Ecto neural progenitor cell (in vitro differentiated cells): Measurements from ENCODE around the gene FZR1.
"Not testable (repeated sequence)": the region's sequence is repeated elsewhere in the genome, so short reads cannot be mapped to it uniquely, and the experiment has no call there.

Source experiments
- DNase-seq: peaks from one replicate; pipeline ENCODE4 v3.0.0-alpha.2; 2018; ENCODE audit warnings: low spot score

FZR1 gene

DNA sequence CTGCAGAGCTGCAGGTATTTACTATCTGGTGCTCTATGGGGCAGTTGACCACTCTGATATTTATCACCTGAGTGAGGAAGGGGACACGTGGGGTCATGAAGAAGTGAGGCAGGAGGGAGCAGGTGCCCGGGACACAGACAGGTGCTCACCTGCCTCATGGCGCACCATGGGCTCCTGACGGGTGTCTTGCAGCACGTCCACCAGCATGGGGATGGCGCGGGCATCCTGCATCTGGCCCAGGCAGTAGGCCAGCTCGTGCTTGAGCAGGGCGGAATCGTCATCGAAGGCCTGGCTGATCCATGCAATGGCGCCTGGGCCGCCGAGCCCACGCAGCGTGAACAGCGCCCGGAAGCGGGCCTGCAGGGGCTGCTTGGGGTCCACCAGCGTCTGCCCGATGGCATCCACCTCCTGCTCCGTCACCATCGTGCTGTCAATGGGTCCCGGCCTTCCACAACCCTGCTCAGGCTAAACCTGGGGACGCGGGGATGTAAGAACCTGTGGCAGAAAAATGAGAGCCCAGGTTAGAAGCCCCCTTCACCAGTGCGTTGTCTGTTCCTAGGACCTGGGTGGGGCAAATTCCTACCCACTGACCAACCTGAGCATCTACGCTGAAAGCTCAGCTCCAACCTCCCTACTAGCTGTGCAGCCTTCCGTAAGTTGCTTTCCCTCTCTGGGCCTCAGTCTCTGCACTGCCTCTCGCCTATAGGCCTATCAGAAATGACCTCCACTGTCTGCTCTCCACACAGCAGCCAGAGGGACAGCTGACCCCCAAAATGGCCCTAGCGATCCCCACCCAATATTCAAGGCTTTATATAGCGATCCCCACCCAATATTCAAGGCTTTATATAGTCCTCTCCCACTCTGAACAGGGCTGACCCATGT, 9.5 kb upstream of the FZR1 start:
- no peak for DNase-seq

DNA sequence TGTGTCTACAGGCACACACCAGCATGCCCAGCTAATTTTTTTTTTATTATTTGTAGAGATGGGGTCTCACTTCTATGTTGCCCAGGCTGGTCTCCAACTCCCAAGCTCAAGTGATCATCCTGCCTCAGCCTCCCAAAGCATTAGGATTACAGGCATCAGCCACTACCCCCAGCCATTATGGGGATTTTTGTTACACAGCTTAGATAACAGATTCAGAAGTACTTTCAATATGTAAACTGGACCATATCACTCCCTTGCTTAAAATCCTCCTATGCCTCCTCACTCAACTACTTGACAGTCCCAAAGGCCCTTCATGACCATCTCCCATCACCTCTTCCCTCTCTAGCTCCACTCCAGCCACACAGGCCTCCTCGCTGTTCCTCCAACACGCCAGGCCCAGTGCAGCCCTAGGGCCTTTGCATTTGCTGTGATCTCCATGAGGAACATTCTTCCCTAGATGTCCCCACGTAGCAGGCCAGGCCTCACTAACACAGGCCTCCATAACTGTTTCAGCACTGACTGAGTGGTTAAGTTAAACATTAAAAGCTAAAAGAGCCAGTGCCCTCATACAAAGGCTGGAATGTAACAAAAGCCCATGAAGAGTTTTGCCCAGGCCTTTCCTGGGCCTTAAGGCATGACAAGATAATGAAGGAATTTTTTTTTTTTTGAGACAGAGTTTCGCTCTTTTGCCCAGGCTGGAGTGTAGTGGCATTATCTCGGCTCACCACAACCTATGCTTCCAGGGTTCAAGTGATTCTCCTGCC, 8.2 kb upstream of the FZR1 start:
- DNase-seq = no peak

DNA sequence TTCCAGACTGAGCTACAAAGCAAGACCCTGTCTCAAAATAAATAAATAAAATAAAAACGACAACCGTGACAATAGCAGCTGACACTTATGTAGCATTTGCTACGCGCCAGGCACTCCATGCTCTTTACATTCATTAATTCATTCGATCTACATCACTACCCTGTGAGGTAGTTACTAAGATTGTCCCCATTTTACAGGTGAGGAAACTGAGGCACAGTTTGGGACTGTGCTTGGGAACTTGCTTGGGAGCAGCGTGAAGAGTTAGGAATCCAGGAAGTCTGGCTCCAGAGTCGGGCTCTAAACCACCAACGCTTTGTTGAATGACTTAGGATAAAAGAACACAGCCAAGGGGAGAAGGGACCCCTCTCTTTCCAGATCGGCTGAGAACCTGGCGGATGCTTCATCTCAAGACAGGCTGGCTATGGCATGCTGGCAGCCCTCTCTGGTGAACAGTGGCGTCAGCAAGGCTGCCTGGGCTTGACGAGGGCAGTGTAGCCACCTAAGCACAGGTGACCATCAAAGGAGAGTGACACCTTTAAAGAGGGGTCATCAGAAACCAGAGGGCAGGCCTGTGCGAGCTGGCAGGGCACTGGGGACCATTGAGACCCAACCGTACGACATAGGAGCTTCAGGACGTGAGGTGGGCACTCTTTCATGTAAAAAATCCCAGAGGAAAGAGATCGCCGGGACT, 6.2 kb upstream of the FZR1 start:
- no peak for DNase-seq

DNA sequence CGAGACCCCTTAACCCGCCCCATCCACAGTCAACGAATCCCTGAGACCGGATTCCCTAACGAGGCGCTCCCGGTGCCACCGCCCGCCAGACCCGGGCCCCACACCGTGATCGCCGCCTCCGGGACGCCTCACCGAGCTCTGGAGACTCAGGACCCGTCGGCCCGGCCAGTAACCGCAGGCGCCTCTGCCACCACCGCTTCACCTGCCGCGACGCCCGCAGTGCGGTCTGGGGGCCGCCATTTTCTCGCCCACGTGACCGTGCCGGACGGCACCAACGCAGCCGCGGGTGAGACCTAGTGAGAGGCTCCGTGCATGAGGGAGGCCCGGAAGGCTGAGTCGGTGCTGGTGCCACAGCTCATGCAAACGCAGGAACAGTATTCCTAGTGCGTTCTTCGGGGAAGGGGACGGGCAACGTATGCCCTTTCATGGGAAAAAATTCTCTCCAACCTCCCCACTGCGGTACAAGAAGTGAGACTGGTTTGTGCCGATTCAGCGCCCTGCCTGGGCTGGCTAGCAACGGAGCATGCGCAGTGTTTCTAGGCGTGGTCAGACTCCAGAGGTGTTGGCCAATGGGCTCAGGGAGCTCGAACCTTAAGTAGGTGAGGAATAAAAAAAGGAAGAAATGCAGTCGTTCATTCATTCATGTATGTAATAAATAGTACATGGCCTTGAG, 5.5 kb upstream of the FZR1 start, which contains the start of gene DOHH:
DOHH (minus strand) TSS at position 246 of the 673 bp plus-strand sequence. CDS start 3,860 bp downstream, outside the sequence.
- peak; percentile 96 for DNase-seq

DNA sequence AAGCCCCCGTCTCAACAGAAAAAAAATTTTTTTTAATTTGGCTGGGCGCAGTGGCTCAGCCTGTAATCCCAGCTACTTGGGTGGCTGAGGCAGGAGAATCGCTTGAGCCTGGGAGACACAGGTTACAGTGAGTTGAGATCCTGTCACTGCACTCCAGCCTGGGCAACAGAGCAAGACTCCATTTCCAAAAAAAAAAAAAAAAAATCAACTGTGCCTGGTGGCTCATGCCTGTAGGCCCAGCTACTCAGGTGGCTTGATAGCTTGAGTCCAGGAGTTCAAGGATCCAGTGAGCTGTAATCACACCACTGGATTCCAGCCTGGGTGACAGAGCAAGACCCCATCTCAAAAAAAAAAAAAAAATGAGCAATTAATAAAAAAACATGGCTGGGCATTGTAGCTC, 4.3 kb upstream of the FZR1 start:
- DNase-seq = no peak

DNA sequence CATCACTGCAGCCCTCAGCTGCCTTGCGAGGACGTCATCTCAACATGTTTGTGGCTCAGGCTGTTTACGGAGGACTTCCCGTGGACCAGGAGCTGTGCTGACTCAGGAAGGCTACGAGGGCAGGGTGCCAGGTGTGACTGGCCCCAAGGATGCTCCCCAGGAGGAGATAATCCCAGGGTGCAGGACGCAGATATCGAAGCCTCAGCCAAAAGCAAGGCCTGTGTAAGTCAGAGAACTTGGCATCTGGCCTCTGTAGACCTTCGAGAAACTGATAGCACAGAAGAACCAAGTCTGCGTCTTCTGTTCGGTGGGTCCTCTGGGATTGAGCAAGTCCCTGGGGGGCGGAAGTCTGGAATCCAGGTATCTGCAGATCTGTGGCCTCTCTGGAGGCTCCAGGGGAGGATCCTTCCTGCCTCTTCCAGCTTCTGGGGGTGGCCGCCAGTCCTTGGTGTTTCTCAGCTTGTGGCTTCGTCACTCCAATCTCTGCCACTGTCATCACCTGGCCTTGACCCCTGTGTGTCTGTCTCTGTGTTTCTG, 3.0 kb upstream of the FZR1 start:
- no peak for DNase-seq

DNA sequence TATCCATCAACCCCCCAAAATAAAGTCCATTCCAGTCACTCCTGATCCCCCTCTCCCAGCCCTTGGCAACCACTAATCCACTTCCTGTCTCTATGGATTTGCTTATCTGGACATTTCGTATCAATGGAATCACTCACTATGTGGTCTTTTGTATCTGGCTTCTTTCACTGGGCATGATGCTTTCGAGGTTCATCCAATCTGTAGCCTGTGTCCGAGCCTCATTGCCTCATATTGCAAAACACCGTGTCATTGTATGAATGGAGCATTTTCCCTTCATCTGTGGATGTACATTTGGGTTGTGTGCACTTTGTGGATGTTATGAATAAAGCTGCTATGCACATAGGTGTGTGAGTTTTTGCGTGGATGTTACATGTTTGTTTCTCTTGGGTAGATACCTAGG, 1.4 kb upstream of the FZR1 start:
- DNase-seq = no peak

DNA sequence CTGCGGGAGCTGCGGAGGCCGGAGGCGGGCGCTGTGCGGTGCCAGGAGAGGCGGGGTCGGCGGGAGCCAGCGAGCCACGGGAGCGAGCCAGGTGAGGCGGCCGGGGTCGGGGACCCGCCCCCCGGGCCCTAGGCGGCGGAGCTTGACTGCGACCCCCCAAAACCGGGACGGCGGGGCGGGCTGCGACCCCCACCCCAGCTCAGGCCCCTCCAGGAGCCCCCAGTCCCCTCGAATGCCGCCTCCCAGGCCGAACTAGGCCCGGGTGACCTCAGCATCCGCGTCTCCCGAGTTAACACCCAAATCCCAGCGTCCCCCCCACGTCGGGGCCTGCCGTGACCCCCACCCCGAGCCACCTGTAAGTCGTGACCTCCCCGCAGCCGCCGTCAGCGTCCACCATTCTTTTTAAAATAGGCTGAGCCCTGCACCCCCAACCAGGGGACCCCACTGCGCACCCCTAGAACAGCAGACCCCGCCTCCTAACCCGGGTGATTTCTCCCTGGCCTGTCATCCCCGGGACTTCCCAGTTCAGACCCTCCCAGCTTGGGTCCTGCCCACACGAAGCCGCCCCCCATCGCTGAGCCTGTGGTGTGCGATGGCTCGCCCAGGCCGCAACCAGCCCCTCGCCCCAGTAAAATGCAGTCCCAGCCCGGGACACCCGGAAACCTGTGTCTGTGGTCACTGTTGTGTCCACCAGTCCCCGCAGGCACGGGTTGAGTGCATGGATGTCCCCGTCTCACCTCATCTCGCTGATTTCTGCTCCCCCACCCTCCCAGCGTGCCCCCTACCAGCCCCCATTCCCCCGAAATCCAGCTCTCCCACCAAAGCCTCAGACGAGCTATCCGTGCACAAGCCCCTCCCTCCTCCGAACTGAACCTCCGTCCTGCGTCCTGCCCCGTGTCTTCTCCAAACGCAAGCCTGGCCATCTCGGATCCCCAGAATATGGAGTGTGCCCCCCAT, 551 bp downstream of the FZR1 start:
- DNase-seq = peak; percentile 61

DNA sequence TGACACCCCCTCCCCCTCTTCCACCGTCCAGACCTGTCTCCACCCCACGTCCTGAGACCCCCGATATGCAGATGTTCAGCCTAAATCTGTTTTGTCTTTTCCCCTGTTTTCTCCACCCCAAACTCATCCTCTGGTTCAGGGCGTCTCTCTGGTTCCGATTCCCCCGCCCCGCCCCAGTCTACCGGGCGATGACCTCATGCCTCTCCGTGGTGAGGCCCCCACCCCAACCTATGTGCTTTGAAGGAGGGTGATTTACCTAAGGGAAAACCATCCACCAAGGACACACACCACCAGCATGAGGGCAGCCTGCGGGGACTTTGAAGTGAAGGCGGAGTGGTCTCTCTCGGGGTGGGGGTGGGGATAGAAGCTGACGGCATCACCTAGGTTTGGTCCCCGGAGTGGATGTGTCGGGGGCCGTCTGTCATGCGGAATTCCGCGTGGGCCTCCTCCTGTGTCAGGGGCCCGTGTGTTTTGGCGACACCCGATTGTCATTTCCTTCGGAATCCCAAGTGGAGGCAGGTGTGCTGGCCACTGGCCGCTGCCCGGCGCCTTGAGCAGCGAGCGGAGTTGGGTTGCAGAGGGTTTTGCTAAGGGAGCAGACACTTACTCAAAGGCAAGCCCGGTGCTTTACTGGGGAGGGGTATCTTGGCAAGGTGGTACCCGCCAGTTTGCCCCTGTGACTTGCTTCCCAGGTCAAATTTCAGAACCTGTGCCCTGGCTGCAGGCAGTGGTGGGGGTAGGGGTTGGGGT, 1.4 kb downstream of the FZR1 start:
- DNase-seq = peak; percentile 61

DNA sequence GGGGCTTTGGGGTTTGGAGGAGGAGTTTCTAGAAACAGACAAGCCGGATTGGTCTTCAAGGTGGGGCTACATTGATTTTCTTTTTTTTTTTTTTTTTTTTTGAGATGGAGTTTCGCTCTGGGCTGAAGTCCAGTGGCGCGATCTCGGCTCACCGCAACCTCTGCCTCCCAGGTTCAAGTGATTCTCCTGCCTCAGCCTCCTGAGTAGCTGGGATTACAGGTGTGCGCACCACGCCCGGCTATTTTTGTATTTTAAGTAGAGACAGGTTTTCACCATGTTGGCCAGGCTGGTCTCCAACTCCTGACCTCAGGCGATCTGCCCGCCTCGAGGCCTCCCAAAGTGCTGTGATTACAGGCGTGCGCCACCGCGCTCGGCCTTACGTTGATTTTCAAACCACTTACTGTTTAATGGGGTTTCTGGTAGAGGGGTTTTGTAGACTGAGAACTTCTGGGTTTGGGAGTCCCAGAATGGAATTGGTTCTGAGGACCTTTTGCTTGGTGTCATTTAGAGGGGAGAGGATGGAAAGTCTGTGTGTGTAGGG, 2.1 kb downstream of the FZR1 start:
- DNase-seq = not testable (repeated sequence)

DNA sequence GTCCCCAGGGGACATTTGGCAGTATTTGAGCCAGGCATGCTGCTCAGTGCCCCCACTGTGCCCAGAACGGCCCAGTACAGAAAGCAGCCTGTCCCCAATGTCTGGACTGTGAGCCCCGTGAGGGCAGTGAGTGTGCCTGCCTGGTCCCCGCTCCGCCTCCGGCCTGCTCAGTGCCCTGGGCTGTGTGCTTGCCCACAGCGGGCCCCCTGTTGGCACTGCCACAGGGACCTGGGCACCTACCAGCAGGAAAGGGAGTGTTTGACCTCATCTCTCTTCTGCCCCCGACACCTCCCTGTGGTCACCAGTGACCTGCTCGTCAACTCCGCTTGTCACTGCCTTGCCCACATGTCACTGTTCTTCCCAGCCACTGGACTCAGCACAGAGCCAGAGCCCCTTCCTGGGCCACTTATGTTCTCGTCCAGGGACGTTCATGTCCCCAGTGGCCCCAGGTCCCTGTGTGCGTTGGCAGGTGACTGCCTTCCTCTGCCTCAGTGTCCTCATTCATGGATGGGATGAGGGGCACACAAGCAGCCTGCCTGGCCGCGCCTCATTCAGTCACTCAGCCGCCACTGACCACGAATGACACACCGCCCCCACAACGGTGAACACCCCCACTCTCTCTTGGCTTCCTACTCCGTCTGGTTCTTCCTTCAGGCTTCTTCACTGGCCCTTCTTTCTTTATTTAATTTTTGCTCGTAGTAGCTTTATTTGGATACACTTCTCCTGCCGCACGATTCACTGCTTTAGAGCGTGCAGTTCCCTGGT, 2.8 kb downstream of the FZR1 start:
- no peak for DNase-seq

DNA sequence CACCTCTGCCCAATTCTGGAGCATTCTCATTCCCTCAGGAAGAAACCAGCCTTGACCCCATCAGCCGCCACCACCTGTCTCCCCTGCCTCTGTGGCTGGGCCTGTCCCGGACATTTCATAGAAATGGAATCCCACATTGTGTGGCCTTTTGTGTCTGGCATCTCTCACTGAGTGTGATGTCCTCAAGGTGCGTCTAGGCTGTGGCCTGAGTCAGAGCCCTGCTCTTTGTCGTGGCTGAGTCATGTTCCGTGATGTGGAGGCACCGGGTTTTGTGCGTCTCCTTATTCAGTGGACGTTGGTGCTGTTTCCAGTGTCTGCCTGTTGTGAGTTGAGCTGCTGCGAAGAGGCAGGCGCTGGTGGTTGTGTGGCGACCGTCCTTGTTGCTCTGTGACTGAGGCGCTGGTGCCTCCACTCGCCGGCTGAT, 3.5 kb downstream of the FZR1 start:
- no peak for DNase-seq

DNA sequence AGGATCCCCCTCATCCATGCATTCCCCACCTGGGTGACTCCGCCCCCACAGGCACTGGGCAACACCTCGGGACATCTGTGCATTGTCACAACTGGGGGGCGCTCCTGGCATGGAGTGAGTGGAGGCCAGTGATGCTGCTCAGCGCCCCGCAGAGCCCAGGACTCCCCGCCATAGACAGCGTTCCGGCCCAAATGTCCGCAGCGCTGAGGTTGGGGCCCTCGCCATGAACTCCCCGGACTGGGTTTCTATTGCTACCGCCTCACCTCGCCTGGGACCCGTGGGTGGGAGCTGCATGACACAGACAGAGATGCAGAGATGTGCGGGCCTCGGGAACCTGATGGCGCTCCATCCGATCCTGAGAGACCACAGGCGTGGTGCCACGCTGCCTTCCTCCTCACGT, 4.6 kb downstream of the FZR1 start:
- DNase-seq = no peak

DNA sequence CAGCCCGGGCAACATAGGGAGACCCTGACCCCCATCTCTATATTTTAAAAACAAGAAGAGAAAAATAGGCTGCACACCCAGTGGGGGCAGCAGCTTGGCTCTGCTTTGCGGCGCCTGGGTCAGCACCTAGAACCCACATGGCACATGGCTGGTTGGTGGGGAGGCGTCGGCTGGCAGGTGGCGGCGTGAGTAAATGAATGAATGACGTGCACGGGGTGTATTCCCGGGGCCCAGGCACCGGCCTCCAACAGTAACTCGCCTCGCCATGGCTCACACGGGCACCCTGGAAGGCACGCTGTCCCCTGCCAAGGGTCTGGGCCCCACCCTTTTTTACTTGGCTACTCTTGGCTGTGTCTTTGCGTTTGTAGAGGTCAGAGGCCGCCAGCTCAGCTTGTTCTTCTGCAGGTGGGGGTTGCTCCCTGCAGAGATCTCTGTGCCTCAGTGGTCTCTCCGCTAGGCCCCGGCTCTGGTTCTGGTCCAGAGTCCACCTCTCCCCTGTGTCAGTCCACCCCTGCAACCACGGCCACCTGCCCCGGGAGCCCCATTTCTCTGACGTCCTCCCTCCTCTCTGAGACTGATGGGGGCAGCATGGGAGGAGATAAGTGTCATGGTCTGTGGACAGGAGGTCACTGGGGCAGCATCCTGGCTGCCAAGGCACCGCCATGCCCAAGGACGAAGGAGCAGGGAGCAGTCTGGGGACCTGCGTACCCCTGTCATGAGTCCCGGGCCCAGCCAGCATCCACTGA, 5.6 kb downstream of the FZR1 start:
- no peak for DNase-seq

DNA sequence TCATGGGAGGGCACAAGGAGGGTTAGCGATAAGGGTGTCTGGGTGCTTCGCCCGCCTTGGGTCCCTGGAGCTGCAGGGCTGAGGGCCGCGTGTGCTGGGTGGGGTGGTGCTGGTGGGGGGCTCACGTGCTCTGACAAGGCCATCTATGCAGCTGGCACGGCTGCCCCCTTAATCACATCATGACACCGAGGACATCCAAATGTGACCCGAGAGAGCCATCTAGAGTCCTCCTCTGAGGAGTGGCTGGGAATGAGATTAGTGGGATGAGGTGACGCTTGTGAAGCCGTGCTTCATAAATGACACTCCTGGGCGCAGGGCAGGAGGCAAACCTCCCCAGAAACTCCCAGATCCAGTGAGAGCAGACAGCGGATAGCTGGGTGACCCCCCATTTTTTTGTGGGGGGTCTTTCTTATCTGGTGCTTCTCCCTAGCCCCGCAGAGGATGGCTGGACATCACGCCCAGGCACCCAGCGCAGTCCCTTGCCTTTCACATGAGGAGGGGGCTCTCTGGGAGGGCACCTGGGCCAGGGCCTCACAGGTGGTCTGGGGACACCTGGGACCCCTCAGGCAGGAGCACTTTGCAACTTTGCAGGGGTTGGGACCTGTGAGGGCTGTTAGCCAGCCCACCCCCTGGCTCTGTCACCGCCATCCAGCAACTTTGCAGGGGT, 6.6 kb downstream of the FZR1 start:
- no peak for DNase-seq

DNA sequence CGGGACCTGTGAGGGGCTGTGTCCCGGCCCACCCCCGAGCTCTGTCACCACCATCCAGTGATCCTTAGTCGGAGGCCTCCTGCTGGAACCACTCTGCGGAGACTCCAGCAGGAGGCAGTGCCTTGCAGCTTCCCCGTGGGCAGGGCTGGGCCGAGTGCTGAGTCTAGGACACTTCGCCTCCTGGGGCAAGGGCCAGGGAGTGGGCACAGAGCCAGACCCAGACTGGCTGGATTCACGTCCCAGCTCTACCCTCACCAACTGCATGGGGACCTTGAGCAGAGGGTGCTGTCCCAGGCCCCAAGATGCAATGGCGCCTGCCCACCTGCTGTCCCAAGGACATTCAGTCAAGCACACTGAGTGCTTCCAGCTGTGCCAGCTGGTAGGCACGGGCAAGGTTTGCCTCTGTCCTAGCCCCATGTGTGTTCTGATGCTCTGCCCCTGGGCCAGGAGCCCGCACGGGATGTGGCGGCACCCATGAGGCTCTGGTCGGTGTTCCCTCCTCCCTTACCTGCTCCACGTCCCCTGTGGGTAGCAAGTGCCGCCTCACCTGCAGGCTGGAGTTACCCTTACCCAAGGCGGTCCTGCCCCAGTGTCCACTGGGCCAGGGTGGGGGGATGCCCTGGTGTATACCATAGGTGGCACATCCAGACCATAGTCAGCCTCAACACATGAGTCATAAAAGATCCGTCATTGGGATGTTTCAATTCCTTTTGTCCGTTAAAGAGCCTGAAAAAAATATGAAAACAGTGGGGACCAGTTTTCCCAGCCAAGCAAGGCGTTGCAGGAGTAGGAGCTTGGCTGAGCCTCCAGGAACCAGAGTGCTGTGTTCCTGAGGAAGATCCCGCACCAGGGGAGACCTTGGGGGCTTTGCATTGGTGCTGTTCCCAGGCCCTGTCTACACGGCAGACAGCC, 7.4 kb downstream of the FZR1 start:
- DNase-seq = no peak
